Upper lobe of left lung (tissue), 4 donors: ENCODE data around the gene CD2AP.

Experiments used
- EP300 ChIP-seq, 4 donors: sonication (generic); formaldehyde crosslinking; IDR thresholded peaks; one replicate each; pipeline ENCODE4 v1.5.1; 2017; ENCODE audit warnings: antibody characterized with exemption in 4 of 4, control low read depth in 2 of 4
- POLR2A ChIP-seq, 4 donors: fragments of 450-650 bp; IDR thresholded peaks; one replicate each; pipeline ENCODE4 v1.5.1; 2016 to 2017; ENCODE audit warnings: antibody characterized with exemption in 4 of 4, mild to moderate bottlenecking in 2 of 4
- TF ChIP-seq, protein P1 (sequence below), 6 experiments: fragments of 450-650 bp in 4 of 6; fragments of 200-600 bp in 2 of 6; sonication (generic) in 2 of 6; IDR thresholded peaks; one replicate each; pipeline ENCODE4 v1.5.1; 2016 to 2019; ENCODE audit warnings: antibody characterized with exemption in 6 of 6

DNA sequence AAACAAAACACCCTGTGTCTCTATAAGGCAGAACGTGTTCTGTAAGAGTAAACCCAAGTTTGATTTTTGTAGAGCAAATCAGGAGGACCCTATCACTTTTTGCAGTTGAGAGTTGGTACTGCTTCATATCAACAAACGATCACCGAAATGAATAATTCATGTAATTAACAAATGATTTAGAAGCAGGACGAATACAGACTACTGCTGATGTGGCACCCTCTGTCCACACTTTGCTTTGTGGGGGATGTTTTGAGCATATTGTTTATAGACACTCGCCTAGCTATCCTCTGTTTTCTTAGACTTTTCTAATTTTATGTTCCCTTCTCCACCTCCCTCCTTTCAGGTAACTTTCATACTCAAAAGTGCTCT is 1.5 kb downstream of the CD2AP start:
- TF ChIP-seq, protein P1, sequence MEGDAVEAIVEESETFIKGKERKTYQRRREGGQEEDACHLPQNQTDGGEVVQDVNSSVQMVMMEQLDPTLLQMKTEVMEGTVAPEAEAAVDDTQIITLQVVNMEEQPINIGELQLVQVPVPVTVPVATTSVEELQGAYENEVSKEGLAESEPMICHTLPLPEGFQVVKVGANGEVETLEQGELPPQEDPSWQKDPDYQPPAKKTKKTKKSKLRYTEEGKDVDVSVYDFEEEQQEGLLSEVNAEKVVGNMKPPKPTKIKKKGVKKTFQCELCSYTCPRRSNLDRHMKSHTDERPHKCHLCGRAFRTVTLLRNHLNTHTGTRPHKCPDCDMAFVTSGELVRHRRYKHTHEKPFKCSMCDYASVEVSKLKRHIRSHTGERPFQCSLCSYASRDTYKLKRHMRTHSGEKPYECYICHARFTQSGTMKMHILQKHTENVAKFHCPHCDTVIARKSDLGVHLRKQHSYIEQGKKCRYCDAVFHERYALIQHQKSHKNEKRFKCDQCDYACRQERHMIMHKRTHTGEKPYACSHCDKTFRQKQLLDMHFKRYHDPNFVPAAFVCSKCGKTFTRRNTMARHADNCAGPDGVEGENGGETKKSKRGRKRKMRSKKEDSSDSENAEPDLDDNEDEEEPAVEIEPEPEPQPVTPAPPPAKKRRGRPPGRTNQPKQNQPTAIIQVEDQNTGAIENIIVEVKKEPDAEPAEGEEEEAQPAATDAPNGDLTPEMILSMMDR (IDR thresholded peaks at IDR 0.05), result no peak
- TF ChIP-seq EP300 (IDR thresholded peaks at IDR 0.05), result no peak
- TF ChIP-seq POLR2A (IDR thresholded peaks at IDR 0.05), result no peak
